Mucosa of stomach (tissue), 1 donor: ENCODE results near the gene ARHGAP44.

ENCODE experiments used
- H3K27me3 ChIP-seq: one replicate; pipeline ENCODE4 v1.7.0; 2013; ENCODE audit warnings: mild to moderate bottlenecking, low read length; ENCODE audit not compliant: control insufficient read depth, insufficient read depth
- H3K36me3 ChIP-seq: one replicate; pipeline ENCODE4 v1.7.0; 2013; ENCODE audit warnings: low read length; ENCODE audit not compliant: control insufficient read depth, insufficient read depth
- H3K4me1 ChIP-seq: one replicate; pipeline ENCODE4 v1.7.0; 2013; ENCODE audit warnings: mild to moderate bottlenecking, low read length; ENCODE audit not compliant: control insufficient read depth, insufficient read depth
- H3K4me3 ChIP-seq: one replicate; pipeline ENCODE4 v1.7.0; 2013; ENCODE audit warnings: low read length
- H3K9ac ChIP-seq: one replicate; pipeline ENCODE4 v1.7.0; 2013; ENCODE audit warnings: mild to moderate bottlenecking, low read length, moderate library complexity
- H3K9me3 ChIP-seq: one replicate; pipeline ENCODE4 v1.7.0; 2013; ENCODE audit warnings: mild to moderate bottlenecking, low read length, moderate library complexity; ENCODE audit not compliant: control insufficient read depth
- donor health status: Pancreatic carcinoma.

Gene ARHGAP44

DNA sequence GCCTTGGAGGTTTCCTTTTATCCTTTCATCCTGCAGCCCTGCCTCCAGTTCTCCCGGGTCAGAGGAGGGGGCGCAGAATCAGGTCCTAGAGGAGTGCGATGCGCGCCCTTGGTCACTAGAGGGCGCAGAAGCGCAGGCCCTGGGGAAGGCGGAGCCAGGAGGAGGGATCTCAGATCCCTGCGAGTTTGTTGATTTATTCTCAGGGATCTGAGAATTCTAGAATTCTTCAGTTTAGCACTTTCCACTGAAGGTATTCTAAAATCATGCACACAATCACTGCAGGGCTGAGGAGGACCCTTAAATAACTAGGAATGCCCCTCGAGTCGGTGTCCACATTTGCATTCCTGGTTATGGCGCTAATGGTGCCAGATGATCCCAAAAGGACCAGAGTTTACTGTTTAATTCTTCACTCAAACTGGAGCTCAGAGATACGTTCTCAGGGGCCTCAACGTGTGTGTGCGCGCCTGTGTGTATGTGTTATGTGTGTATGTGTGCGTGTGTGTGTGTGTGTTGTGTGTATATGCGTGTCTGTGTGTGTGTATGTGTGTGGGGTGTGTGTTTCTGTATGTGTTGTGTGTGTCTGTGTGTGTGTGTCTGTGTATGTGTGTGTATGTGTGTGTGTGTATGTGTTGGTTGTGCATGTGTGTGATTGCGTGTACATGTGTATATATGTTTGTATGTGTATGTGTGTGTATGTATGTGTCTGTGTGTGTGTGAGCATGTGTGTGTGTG, 235.4 kb downstream of the ARHGAP44 start:
- Histone ChIP-seq H3K36me3 (no peaks in the 10 kb centered on the region), H3K9ac (no peak overlapping the region), H3K9me3 (no peaks in the 10 kb centered on the region), H3K27me3 (no peaks in the 10 kb centered on the region), H3K4me3 (no peak overlapping the region), H3K4me1 (no peaks in the 10 kb centered on the region)

- H3K4me3 ChIP-seq, result no peak overlapping the region
- H3K36me3 ChIP-seq, result no peaks in the 10 kb centered on the region
- H3K4me1 ChIP-seq, result no peaks in the 10 kb centered on the region
- no peak overlapping the region for H3K9ac ChIP-seq
- H3K9me3 ChIP-seq, result no peaks in the 10 kb centered on the region
- no peaks in the 10 kb centered on the region for H3K27me3 ChIP-seq
Measured at GRCh38 chr17:13025258-13025627, 235.9 kb downstream of the ARHGAP44 start.

DNA sequence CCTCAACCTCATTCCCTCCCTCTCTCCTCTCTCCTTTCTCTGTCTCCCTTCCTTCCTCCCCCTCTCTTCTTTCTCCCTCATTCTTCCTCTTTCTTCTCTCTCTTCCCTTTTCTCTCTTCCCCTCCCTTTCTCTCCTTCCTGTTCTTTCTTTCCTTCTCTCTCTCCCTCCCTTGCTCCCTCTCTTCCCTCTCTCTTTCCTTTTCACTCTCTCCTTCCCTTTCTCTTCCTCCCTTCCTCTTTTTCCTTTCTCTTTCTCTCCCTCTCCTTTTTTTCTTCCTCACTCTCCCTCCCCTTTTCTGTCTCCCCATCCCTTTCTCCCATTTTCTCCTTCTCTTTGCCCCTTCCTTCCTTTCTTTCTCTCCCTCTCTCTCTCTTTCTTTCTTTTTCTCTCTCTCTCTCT, 236.4 kb downstream of the ARHGAP44 start:
- H3K4me3 ChIP-seq, result no peak overlapping the region
- no peaks in the 10 kb centered on the region for H3K27me3 ChIP-seq
- H3K9me3 ChIP-seq, result no peaks in the 10 kb centered on the region
- H3K9ac ChIP-seq, result no peak overlapping the region
- H3K4me1 ChIP-seq, result no peaks in the 10 kb centered on the region
- H3K36me3 ChIP-seq, result no peaks in the 10 kb centered on the region

GRCh38 chr17:13027246-13027645, 237.9 kb downstream of the ARHGAP44 start:
- H3K27me3 ChIP-seq, result no peaks in the 10 kb centered on the region
- H3K4me3 ChIP-seq, result no peak overlapping the region
- no peaks in the 10 kb centered on the region for H3K36me3 ChIP-seq
- H3K9me3 ChIP-seq, result no peaks in the 10 kb centered on the region
- H3K9ac ChIP-seq, result no peak overlapping the region
- H3K4me1 ChIP-seq, result no peaks in the 10 kb centered on the region

GRCh38 chr17:13029340-13029739, 240.0 kb downstream of the ARHGAP44 start:
- Histone ChIP-seq H3K9ac (no peak overlapping the region), H3K27me3 (no peaks in the 10 kb centered on the region), H3K9me3 (no peaks in the 10 kb centered on the region), H3K36me3 (no peaks in the 10 kb centered on the region), H3K4me3 (no peak overlapping the region), H3K4me1 (no peaks in the 10 kb centered on the region)

- H3K9ac ChIP-seq, result no peak overlapping the region
- H3K36me3 ChIP-seq, result no peaks in the 10 kb centered on the region
- no peak overlapping the region for H3K4me3 ChIP-seq
- H3K27me3 ChIP-seq, result no peaks in the 10 kb centered on the region
- H3K4me1 ChIP-seq, result no peaks in the 10 kb centered on the region
- no peaks in the 10 kb centered on the region for H3K9me3 ChIP-seq
Measured at GRCh38 chr17:13030056-13030455, 240.8 kb downstream of the ARHGAP44 start.

DNA sequence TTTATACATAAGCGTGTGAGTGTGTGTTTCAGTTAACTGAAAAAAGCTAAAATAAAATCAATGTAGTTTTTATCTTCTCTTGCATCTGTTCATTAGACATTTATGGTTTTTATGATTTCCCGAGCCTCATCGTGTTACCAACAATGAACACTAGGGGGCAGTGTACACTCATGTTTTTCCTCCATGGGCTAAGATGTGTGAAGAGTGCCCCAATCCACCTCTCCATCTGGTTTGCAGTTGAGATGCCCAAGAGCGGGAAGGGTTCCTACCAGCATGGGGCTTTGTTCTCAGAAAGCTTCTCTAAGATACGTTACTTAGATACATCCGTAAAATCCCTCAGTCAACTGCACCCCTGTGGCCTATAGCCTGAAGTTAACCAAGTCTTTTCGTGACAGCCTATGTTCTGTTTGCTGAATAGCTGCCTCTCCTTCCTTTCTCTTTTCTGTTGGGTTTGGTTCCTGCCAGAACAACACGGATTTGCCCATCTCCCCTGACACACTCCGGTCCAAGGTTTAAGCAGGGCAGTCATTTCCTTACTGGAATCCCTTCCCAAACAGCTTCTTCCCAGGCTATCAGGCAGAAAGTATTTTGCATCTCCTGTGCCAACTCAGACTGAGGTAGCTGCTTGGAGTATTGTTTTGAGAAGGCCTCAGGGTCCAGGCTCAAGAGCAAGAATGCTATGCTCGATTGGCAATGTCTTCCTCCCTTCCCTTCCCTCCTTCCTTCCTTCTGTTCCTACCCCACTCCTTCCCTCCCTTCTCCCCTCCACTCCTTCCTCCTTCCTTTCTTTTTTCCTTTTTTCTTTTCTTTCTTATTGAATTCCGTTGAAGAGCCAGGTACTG, 241.4 kb downstream of the ARHGAP44 start:
- no peaks in the 10 kb centered on the region for H3K36me3 ChIP-seq
- no peak overlapping the region for H3K9ac ChIP-seq
- H3K4me3 ChIP-seq, result no peak overlapping the region
- no peaks in the 10 kb centered on the region for H3K9me3 ChIP-seq
- no peaks in the 10 kb centered on the region for H3K4me1 ChIP-seq
- no peaks in the 10 kb centered on the region for H3K27me3 ChIP-seq

GRCh38 chr17:13031718-13032350, 242.5 kb downstream of the ARHGAP44 start:
- no peaks in the 10 kb centered on the region for H3K27me3 ChIP-seq
- no peaks in the 10 kb centered on the region for H3K36me3 ChIP-seq
- H3K4me3 ChIP-seq, result no peak overlapping the region
- no peak overlapping the region for H3K9ac ChIP-seq
- H3K4me1 ChIP-seq, result no peaks in the 10 kb centered on the region
- no peaks in the 10 kb centered on the region for H3K9me3 ChIP-seq

GRCh38 chr17:13035420-13035819, 246.1 kb downstream of the ARHGAP44 start:
- Histone ChIP-seq H3K9ac (no peak overlapping the region), H3K4me3 (no peak overlapping the region), H3K27me3 (no peaks in the 10 kb centered on the region), H3K9me3 (no peaks in the 10 kb centered on the region), H3K4me1 (no peaks in the 10 kb centered on the region), H3K36me3 (no peaks in the 10 kb centered on the region)

GRCh38 chr17:13036751-13037150, 247.5 kb downstream of the ARHGAP44 start:
- H3K4me1 ChIP-seq, result no peaks in the 10 kb centered on the region
- H3K36me3 ChIP-seq, result no peaks in the 10 kb centered on the region
- no peaks in the 10 kb centered on the region for H3K9me3 ChIP-seq
- no peak overlapping the region for H3K4me3 ChIP-seq
- no peak overlapping the region for H3K9ac ChIP-seq
- no peaks in the 10 kb centered on the region for H3K27me3 ChIP-seq

DNA sequence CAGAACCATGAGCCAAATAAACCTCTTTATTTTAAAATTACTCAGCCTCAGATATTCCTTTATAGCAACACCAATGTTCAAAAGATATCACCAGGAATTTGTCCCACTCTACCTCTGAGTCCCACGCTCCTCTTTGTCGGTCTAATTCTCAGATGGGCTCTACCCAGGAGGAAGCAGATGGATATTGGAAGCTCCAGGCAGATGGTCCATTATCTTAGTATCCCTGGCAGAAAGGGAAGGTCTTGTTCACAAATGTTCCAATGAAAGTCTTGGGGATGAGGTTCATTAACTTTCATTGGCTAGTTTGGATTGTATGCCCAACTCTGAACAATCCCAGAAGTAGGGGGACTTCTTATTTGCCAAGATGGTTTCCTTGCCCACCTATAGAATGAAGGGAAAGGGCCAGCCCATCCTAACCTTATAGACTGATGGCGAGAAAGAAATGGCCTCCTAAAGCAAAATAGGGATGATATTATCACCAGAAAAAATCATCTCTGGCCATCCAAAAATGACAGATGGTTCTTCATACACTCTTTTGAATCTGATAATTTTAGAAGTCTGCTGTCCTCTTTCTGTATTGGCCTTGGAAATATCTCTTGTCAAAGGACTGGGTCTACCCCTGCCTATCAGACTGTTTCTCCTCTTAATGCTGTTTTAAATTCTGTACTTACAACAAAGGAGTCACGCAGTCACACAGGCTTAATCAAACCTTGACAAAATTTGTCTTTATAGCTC, 249.8 kb downstream of the ARHGAP44 start:
- H3K36me3 ChIP-seq, result no peaks in the 10 kb centered on the region
- no peaks in the 10 kb centered on the region for H3K9me3 ChIP-seq
- no peak overlapping the region for H3K4me3 ChIP-seq
- no peaks in the 10 kb centered on the region for H3K27me3 ChIP-seq
- H3K9ac ChIP-seq, result no peak overlapping the region
- no peaks in the 10 kb centered on the region for H3K4me1 ChIP-seq
